DMS114 treated with DMSO at 0.1 percent for 48 hours (cell line): ENCODE results near the gene ACAD8.
"Not testable (repeated sequence)": the region's sequence is repeated elsewhere in the genome, so short reads cannot be mapped to it uniquely, and the experiment has no call there.

ENCODE experiments used
- DNase-seq: peaks from one replicate; lab custom pipeline; 2025; ENCODE audit not compliant: unreplicated experiment; lab: John Stamatoyannopoulos, UW

ACAD8 gene

DNA sequence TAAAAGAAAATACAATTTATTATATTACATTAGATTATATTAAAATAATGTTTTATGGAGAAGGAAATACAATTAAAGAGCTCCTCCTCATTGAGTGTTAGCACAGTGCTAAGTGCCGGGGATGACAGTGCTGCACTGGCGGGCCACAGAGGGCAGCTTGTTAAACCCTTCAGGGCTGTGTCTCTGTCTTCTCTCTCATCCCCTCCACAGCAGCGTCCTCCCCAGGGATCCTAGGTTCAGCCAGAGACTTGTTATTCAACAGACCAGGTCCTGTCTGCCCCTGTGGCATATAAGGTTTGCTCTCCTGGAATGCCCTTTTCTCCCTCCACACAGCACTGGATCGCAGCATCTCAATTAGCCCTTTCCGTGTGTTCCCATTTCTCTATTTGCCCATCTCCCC lies 14.4 kb upstream of the ACAD8 start:
- no peak for DNase-seq

DNA sequence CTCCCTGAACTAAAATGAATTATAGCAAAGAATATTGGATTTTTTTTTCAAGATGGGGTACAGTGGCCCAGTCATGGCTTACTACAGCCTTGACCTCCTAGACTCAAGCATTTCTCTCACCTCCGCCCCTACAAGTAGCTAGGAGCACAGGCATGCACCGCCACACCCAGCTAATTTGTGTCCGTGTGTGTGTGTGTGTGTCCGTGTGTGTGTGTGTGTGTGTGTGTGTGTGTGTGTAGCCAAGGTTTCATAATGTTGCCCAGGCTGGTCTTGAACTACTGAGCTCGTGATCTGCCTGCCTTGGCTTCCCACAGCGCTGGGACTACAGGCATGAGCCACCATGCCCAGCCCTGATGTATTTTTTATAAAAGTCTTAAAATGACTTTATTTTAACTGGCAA lies 12.8 kb upstream of the ACAD8 start:
- DNase-seq: no peak

DNA sequence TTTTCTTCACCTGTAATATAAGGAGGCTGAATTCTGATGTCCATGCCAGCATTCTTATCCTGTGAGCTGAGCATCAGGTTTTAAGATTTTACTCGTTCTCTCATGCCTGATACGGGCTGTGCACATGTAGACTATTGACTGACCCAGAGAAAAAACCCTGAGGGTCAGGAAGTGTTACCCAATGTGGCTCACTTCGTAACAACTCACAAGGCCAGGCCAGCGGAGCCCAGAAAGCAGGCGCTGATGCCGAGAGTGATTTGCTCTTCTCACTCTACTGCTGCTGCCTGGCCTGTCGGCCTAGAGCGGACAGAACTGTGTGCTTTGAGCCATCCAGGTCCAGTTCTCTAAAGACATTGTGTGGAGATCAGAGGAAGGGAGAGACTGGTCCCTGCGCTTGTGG lies 11.0 kb upstream of the ACAD8 start:
- no peak for DNase-seq

DNA sequence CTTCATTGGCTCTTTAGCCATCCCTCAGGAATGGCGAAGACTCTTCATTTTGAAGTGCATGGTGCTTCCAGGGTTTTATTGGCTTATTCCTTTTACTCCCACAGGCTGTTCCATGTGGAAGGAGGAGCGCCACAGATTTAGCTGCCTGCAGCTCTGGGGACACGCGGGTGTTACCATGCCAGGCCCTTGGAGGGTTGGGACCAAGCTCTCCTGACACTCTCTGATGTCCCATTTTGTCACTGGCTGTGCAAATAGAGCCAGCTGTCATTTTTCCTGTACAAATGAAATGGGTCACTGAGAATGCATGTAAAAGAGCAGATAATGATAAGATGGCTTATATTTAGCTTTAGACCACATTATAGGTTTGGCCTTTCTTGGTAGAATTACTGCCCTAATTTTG lies 9.5 kb upstream of the ACAD8 start:
- DNase-seq: no peak

DNA sequence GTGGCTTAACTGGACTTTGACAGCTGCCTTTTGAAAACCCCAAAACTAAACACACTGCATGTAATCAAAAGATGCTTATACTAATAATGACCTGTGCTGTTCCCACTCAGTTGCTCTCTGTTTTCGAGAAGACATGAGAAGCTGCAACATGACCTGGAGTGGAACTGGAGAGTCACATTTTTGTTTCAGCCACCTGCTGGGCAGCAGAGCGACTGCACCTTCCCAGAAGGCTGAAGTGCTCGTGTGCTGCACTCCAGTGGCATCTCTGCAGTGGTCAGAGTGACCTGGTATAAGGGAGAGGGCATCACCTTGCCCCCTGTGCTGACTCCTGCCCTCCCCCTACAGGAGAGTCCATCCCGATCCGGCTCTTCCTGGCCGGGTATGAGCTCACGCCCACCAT lies 8.8 kb upstream of the ACAD8 start:
- no peak for DNase-seq

DNA sequence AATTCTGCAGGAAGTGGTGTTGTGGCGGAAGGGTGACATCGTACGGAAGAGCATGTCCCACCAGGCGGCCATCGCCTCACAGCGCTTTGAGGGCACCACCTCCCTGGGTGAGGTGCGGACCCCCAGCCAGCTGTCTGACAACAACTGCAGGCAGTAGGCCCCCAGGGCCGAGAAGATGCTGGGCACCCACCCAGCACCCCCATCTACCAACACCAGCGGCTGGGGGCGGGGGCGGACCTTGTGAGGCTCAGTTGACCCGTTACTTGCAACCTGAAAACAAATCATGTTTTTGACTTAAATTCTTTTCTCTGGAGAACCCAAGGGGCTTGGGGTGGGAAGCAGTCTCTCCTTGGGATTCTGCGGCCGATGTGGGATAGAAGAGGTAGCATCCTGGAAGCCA lies 7.9 kb upstream of the ACAD8 start:
- DNase-seq: no peak

DNA sequence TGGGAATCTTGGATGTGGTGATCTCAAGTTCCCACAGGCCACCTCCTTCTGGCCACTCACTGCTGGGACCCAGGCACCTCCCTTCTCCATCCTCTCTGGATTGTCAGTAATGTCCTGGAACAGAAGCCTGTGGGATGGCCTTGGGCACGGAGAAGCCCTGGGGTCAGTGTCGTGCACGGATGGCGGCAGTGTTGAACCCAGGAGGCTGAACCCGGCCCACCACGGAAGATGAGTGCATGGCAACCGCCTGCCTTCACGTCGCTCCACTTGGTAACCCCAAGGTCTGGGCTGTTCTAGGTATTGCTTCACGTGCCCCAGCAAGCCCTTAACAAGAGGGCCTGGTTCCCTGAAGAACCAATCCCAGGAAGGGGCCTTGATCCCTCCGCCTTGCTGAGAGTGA lies 7.3 kb upstream of the ACAD8 start:
- DNase-seq: no peak

DNA sequence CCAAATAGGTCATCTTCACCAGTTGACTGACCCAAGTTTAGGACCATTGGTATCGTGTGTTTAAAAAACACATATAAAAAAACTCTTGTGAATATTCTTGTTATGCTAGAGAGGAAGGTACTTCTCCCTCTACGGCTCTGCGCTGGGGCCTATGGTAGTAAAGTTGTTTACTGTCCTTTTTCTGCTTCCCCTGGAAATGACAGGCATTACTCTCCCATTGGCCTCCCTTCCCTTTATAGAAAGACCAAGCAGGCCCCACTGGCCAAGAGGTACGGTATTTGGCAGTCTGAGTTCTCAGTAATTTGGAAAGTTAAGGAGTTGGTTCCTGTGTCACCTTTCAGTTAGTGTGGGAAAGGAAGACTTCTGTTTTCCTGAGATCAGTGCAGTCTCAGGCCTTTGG lies 6.7 kb upstream of the ACAD8 start:
- DNase-seq: no peak

DNA sequence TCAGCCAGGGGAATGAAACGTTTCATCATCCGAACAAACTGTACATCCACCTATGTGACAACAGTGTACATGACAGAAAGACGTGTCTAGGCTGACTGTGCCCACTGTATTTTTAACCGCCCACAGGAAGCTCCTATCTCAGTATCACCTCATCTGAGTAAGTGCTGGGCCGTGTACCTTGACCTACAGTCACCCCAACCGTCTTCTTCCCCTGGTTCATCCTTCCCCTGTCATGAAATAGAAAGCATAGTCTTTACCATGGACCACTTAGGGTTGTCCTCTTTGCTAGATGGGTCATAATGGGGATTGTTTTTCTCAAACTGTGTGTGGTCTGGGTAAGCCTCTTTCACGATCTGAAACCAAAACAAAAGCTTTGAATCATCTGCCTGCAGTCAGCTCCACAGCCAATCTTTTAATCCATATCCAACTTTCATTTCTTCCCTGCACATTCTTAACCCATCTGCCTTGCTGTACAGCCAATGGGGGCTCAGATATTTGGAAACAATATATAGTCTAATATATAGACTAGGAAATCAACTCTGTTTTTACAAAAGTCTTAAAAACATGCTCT lies 4.4 kb upstream of the ACAD8 start:
- no peak for DNase-seq

DNA sequence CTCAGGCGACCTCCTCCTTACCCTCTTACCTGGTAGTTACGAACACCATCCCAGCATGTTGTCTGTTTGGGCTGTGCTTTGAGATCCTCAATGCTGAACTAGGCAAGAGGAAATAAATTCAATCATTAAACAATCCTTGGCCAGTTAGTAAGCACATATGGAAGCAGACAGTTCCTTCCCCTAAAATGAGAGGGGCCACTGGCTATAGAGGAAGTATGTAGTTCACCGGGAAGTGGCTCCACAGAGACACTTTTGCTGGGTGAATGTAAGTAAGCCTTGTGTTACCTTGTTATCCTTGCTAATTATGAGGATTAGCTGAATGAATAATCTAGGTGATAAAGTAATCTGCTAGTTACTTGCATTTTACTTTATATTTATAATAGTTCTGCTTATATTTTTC lies 3.1 kb upstream of the ACAD8 start:
- no peak for DNase-seq

DNA sequence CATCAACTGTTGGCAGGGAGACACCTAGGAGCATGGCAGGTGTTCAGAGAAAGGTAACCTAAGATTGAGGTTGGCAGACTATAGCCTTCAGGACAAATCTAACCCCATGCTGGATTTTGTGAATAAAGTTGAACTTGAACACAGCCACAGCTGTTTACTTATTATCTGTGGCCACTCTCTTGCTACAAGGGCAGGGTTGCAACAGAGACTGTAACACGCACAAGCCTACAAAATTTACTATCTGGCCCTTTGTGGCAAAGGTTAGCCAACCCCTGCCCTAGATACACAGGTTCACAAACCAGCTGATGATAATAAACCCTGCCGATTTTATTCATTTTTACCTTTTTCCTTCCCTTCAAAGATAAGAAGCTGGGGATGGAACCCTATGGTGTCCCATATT lies 2.7 kb upstream of the ACAD8 start:
- no peak for DNase-seq

DNA sequence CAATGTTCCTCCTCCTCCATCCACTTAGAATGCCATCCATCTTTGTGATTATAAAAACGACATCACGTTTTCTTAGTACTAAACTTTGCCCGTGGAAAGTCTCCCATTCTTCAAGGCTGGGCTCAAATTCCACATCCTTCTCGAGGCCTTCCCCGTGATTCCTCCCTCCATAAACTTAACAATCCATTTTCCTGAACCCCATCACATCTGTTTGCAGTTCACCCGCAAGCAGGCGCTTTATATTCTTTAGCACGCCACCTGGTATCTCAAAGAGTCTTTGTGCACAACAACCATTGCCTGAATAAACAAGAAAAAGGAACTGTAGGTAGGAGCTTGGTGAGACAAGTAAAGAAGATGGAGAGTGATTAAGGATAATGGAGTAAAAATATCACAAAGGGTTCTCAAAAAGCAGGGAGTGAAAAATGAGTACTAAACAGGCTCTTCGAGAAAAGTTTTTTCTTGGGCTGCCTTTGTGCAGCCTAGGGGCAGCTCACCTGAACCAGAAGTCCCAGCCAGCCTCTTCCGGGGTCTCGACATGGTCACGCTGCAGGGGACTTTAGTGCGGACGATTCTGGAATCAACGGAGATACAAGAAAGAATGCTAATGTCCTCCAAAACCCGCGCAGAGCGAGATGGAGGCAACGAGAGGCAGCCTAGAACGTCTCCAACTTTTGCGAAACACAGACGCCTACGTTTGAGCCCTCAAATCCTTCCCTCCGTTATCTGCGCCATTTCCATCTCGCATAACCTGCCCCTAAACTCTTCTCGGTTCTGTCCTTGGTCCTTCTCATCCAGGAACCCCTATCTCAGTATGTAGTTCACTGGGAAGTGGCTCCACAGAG lies 801 bp upstream of the ACAD8 start:
- DNase-seq: peak; percentile 35

DNA sequence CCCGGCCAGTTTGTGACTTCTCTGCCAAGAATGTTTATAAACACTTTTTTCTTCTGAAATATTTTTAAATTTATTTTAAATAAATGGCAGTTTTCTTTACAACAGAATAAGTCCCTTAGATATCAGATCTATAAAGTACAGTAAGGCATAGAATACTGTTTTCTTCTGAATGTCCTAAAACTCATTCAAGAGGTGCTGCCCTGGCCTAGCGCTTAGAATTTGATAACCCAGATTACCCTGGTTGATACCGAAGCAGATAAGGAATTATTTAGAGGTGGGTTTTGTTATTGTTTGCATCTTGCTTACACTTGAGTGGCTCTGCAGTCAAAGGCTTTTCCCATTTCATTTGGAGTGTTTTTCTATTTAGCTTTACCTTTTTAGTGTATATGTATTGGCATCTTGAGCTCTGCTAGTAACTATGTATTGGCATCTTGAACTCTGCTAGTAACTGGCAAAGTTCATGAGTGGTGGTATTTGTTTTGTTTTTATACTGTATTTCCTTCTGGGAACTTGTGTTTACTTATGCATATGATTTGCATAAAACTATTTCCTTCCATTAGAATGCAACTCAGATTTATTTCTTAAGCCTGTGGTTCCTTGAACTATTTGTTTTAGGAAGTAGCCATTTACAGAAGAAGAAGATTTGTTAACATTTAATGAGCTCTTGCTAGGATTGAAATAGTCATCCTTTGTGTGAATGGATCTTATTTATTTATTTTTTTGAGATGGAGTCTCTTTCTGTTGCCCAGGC lies 1.2 kb downstream of the ACAD8 start:
- no peak for DNase-seq

DNA sequence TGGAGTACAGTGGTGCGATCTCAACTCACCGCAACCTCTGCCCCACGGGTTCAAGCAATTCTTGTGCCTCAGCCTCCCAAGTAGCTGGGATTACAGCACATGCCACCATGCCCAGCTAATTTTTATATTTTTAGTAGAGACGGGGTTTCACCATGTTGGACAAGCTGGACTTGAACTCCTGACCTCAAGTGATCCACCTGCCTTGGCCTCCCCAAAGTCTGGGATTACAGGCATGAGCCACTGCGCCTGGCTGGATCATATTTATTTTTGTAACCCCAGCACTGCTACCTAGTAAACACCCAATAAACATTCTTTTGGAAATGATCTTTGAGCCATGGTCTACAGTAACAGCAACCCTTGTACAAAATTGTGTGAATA lies 1.8 kb downstream of the ACAD8 start:
- DNase-seq: not testable (repeated sequence)

DNA sequence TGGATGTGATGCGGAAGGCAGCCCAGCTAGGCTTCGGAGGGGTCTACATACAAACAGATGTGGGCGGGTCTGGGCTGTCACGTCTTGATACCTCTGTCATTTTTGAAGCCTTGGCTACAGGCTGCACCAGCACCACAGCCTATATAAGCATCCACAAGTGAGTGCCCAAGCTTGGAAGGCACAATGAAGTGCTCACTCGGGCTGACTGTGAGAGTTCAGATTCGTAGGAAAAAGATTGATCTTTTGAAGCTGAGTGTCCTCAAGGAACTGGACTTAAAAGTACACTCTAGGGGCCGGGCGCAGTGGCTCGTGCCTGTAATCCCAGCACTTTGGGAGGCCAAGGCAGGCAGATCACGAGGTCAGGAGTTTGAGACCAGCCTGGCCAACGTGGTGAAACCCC lies 3.7 kb downstream of the ACAD8 start:
- no peak for DNase-seq

DNA sequence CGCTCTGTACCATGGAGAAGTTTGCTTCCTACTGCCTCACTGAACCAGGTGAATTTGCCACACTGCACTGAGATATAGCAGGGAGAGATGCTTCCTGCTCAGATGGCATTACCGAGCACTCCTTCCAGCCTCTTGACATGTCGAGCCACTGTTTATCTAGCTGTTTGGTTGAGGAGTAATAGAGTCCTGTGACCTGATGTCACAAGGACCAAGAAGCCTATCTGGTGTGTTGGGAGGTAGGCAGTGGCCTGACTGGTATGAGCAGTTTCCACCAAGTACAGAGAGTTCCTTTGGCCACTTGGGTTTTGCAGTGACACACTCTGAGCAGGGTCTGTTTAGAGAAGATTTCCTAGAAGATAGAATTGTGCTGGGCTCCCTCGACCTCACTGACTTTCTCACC lies 5.2 kb downstream of the ACAD8 start:
- no peak for DNase-seq

DNA sequence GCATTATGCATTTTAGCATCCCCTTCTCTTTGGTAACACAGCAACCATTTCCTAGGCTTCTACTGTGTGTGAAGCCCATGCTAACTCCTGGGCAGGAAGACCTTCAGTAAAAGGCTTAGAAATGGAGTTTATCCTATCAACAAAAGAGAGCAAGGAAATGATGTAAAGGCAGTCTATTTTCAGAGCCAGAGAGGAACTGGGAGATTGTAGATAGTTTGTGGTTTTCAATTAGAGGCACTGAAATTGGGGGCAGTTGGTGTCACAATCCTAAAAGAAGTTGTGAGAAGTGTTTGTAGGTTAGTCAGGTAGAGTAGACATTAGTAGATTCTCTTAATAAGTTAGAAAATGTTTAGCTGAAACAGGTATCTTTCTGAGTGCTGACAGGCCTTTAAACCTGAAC lies 7.1 kb downstream of the ACAD8 start:
- no peak for DNase-seq

DNA sequence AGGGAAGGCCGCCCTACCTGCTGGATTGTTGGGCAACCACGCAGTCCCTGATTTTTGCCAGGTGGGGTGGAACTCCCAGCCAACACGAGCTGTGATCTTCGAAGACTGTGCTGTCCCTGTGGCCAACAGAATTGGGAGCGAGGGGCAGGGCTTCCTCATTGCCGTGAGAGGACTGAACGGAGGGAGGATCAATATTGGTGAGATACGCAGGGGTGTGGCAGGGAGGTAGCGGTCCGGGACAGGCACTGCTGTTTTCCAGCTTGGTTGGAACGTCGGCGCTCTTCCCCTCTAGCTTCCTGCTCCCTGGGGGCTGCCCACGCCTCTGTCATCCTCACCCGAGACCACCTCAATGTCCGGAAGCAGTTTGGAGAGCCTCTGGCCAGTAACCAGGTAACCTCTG lies 7.6 kb downstream of the ACAD8 start:
- DNase-seq: no peak

DNA sequence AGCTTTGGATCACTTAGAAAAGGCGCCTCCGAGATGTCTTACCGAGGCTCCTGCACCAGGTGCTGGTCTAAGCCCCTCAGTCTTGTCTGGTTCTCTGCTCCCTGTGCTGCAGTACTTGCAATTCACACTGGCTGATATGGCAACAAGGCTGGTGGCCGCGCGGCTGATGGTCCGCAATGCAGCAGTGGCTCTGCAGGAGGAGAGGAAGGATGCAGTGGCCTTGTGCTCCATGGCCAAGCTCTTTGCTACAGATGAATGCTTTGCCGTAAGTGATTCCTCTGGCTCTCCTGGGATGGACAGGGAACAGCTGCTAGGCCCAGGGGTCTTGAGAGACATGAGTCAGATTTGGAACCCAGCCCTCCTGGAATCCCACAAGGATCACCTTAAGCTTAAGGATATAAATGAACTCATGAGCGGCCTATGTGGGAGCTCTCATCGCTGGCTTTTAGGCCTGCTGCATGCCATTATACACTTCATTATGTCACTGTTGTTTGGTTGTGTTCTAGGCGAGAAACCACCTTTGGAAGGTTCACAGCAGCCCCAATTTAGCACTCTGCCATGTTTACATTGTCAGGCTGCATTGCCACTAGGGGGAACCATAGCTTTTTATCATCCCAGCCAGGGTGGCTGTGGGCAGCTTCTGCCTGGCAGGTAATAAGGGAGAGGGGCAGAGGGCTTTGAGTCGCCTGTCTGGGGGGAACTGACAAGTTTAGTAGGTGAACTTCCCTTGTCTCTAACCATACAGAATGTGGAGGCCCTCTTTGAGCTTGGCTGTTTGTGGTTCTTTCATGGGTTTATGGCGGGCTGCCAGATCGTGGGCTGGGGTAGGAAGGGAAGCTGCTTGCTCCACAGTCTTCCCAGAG lies 8.5 kb downstream of the ACAD8 start:
- no peak for DNase-seq

DNA sequence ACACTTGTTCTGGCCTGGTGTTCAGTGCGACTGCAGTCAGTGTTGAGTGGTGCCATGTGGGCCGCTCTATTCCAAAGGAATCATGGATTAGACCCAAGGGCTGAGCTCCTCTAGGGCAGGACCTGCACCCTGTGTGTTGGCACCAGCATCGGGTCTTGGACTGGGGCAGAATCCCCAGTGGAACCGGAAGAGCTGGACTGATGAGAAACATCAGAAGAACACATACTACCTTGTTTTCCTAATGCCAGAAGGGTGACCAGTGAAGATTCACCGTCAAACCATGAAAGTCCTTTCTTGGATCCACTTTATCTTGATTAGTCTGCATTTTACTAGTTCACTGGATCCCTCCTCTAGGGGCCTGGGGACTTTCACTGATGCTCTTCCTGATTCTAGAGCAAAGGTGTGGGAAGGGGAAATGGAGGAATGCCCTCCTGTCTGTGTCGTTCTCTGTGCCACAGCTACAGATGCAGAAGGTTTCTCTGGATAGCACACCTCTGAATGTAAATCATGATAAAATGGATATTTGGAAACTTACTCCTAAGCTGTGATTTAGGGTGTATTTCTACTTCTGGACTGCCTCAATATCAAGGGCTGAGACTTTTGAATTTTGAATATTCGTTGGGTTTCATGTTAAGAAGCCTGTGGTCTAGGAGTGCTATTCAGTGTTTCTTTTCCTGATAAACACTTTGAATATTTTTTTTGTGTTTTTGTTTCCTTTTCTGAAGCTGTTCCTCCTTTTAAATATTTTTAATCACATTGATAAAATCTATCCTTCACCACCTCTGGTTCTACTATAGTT lies 11.8 kb downstream of the ACAD8 start:
- DNase-seq: no peak

DNA sequence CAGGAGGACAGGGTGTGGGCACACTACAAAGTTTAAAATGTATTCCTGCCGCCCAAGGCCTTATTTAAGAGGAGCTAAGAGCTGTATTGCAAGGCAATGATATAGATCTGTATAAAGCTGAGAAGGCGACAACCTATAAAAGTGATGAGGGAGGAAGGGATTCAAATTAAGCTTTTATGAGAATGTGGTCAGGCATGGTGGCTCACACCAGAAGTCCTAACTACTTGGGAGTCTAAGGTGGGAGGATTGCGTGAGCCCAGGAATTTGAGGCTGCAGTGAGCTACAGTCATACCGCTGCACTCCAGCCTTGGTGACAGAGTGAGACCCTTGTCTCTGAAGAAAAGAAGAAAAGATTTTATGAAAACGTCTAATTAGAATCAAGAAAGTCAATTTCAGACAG lies 13.1 kb downstream of the ACAD8 start:
- no peak for DNase-seq
